Coronary artery (tissue), 2 donors: Measurements from ENCODE around the gene BMAL1.

ENCODE experiments used
- DNase-seq: peaks from one replicate; pipeline ENCODE4 v3.0.0-alpha.2; 2017; ENCODE audit warnings: low spot score
- H3K27ac ChIP-seq, 2 donors: fragments of 200-600 bp; sonication (generic); one replicate each; pipeline ENCODE4 v1.5.1; 2016 to 2019
- H3K4me3 ChIP-seq: fragments of 200-600 bp; sonication (generic); 2 replicates; pipeline ENCODE4 v1.5.1; 2016; ENCODE audit warnings: mild to moderate bottlenecking, moderate library complexity
- CTCF ChIP-seq: fragments of 200-600 bp; sonication (generic); IDR thresholded peaks from one replicate; pipeline ENCODE4 v1.5.1; 2019; ENCODE audit warnings: antibody characterized with exemption

BMAL1 gene

GRCh38 chr11:13290221-13290980 is 12.8 kb downstream of the BMAL1 start:
- Histone ChIP-seq H3K4me3 (no peak overlapping the region), H3K27ac (no peak overlapping the region)
- no peak for DNase-seq
- no peak for TF ChIP-seq CTCF

- no peak for DNase-seq
- TF ChIP-seq CTCF, result no peak
- H3K27ac ChIP-seq, result no peak overlapping the region
- no peak overlapping the region for H3K4me3 ChIP-seq
Observed at GRCh38 chr11:13291361-13291760, 13.8 kb downstream of the BMAL1 start.

GRCh38 chr11:13291800-13292199 is 14.2 kb downstream of the BMAL1 start:
- Histone ChIP-seq H3K27ac (no peak overlapping the region), H3K4me3 (no peak overlapping the region)
- TF ChIP-seq CTCF, result no peak
- DNase-seq, result no peak

- DNase-seq, result no peak
- no peak overlapping the region for H3K4me3 ChIP-seq
- TF ChIP-seq CTCF, result no peak
- no peak overlapping the region for H3K27ac ChIP-seq
Observed at GRCh38 chr11:13292970-13293369, 15.4 kb downstream of the BMAL1 start.

- no peak for TF ChIP-seq CTCF
- Histone ChIP-seq H3K27ac (no peak overlapping the region), H3K4me3 (no peak overlapping the region)
- DNase-seq, result no peak
Observed at GRCh38 chr11:13294178-13294577, 16.6 kb downstream of the BMAL1 start.

- no peak overlapping the region for H3K27ac ChIP-seq
- H3K4me3 ChIP-seq, result no peak overlapping the region
- DNase-seq, result no peak
- no peak for TF ChIP-seq CTCF
Observed at GRCh38 chr11:13294771-13295579, 17.4 kb downstream of the BMAL1 start.
